SK-N-SH (cell line): ENCODE data around the gene ZNF417.

ENCODE experiments used
- CTCF ChIP-seq: fragments of 200-600 bp; sonication (generic); IDR thresholded peaks from 2 replicates; pipeline ENCODE4 v1.6.1; 2017; ENCODE audit warnings: antibody characterized with exemption, mild to moderate bottlenecking, moderate library complexity
- ELF1 ChIP-seq: IDR thresholded peaks from 2 replicates; pipeline ENCODE4 v1.4.0; 2012
- EP300 ChIP-seq, 2 experiments: IDR thresholded peaks; 2 replicates each; pipeline versions ENCODE4 v1.4.0 to v1.6.1; 2012; ENCODE audit warnings: borderline replicate concordance in 1 of 2, low read depth in 1 of 2, low read length in 1 of 2
- FOXM1 ChIP-seq: IDR thresholded peaks from 2 replicates; pipeline ENCODE4 v1.4.0; 2012; ENCODE audit warnings: low read depth, mild to moderate bottlenecking
- MAX ChIP-seq: IDR thresholded peaks from 2 replicates; pipeline ENCODE4 v1.4.0; 2012; ENCODE audit warnings: low read depth
- MEF2A ChIP-seq: IDR thresholded peaks from 2 replicates; pipeline ENCODE4 v1.4.0; 2012; ENCODE audit warnings: low read depth, borderline replicate concordance
- MXI1 ChIP-seq: IDR thresholded peaks from 2 replicates; pipeline ENCODE4 v1.6.1; 2012; ENCODE audit warnings: mild to moderate bottlenecking, low read depth, low read length, improper control_type of control experiment
- SIN3A ChIP-seq: IDR thresholded peaks from 2 replicates; pipeline ENCODE4 v1.6.1; 2012; ENCODE audit warnings: low read depth, mild to moderate bottlenecking, low read length, moderate library complexity, borderline replicate concordance
- USF1 ChIP-seq: IDR thresholded peaks from 2 replicates; pipeline ENCODE4 v1.4.0; 2012; ENCODE audit warnings: low read depth, borderline replicate concordance

GRCh38 chr19:57961785-57962184, 45.4 kb upstream of the ZNF417 start:
- TF ChIP-seq FOXM1 (no peak), SIN3A (no peak), ELF1 (no peak), CTCF (no peak), MXI1 (no peak), USF1 (no peak), EP300 (IDR thresholded peaks at IDR 0.05; ENCODE audit: borderline replicate concordance in 1 of 2, low read depth in 1 of 2, low read length in 1 of 2) (no peak), MAX (no peak), MEF2A (no peak)
